HG03460 (cell line): ENCODE results near the gene BAHD1.

Experiments
- ATAC-seq: cut with Tn5 transposase; IDR thresholded peaks from one replicate; pipeline ENCODE4 v1.9.1; 2021; ENCODE audit not compliant: unreplicated experiment

BAHD1 gene

DNA sequence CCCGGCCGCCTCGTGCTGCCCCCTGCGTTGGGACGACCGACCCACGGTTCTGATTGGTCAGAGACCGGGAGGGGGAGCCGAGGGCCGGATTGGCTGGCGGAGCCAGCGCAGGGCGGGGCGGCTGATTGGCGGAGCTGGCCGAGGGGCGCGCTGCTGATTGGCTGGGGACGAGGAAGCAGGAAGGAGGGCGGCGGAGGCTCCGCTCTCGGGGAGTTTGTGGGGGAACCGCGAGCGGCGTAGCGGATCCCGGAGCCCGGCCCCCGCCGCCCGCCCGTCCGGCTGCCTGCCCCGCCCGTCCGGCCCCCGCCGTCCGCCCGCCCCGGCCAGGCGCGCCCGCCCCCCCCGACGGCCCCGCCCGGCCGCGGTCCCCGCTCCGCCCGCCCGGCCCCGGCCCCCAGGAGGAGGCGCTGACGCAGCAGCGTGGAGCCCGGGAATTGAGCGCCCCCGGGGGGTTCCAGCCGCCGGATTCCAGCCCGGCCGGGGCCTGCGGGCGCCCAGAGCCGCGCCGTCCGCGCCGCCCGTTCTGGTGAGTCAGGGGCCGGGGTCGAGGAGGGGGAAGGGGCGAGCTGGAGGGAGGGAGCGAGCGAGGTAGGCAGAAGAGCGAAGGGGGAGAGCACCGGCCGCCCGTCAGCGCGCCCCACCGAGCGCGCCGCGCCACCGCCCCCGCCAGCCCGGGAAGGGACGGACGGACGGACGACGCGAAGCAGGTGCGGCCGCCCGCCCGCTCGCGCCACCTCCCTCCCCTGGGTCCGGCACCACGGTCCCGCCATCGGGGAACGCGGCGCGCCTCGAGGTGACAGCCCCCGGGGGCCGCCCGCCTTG, at the start of gene BAHD1:
Gene BAHD1 (plus strand): TSS at position 211 of the 822 bp plus-strand sequence. CDS start 17,512 bp downstream, outside the sequence.
- peak; percentile 83 for ATAC-seq

DNA sequence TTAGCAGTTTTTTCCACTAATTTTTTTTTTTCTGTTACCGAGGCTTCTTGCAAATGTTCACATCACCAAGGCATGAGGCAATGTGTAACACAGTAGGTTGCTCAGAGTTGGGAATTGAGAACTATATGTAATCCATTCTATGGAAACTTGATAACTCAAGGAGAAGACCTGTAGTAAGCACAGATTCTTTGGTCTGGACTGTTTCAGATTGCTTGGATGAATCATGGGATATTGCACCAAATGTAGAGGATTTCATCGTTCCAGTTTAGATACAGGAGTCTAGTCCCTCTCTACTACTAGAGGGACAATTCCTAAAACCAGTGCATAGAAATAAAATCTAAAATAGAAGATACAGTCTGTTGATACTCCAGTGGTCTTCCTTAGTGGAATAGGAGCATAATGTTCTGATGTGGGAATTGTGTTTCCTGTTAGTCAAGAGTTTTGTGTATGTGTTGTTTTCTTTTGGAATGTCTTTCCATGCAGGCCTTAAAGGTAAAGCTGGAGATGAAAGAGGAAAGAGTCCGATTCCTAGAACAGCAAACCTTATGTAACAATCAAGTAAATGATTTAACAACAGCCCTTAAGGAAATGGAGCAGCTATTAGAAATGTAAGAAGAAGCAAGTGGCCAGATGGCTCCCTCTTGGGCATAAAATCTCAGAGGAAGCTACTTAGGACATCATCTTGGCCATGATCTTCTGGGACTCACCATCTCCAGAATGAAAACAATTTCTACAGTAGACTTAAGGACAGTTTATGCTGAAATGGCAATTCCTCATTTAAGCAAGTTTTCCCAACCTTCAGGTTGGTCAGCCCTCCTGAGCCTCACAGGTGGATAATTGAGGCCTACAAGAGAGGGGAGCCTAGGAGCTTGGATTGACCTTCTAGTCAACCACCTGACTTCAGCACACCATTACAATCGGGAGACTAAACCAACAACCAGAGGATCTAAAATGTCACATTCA, 47.5 kb upstream of the BAHD1 start:
- no peak for ATAC-seq

DNA sequence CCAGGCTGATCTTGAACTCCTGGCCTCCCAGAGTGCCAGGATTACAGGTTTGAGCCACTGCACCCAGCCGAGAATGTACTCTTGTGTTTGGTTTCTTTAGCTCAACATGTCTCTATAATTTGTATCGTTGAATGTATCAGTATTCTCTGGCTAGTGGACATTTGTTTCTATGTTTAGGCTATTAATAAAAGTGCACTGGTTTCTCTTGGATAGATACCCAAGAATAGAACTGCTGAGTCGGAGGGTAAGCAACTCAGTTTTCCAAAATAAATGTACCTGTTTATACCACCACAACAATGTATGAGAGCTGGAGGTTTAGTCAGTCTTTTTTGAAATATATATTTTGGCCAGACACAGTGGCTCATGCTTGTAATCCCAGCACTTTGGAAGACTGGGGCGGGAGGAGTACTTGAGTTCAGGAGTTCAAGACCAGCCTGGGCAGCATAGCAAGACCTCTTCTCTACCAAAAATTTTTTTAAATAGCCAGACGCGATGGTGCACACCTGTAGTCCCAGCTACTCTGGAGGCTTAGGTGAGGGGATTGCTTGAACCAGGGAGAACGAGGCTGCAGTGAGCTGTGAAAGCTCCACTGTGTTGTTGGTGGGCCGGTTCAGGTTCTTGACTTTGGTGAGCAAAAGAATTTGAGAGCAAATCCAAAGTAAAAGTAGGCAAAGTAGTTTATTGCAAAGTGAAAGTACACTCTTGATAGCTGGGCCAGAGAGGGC, 42.9 kb upstream of the BAHD1 start:
- no peak for ATAC-seq

DNA sequence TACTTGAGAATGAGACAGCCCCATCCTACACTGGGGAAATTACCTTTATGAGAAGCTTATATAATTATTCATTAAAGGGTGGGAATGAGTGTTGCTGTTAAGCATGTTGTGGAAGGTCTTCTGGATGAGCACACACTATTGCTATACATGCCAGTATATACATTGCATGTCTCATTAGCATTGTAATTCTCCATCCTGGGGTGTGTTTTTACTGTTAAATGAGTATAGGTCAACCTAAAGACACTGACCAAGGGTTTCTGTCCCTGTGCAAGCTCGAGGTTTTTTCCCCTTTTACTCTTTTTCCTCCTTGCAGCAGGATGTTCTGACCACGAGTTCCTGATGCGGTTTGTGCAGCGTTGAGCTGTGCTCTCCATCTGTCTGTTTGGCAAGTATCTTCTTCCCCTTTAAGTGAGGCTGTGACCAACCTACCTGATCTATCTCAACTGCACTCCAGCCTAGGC, 42.3 kb upstream of the BAHD1 start:
- ATAC-seq = peak; percentile 73

DNA sequence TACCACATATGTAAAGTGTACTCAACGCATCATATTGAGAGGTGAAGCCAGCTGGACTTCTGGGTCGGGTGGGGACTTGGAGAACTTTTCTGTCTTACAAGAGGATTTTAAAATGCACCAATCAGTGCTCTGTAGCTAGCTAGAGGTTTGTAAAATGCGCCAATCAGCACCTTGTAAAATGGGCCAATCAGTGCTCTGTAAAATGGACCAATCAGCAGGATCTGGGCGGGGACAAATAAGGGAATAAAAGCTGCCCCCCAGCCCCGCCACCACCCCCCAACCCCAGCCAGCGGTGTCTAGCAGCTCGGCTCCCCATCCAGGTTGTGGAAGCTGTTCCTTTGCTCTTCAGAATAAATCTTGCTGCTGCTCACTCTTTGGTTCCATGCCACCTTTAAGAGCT, 41.4 kb upstream of the BAHD1 start:
- ATAC-seq = no peak

DNA sequence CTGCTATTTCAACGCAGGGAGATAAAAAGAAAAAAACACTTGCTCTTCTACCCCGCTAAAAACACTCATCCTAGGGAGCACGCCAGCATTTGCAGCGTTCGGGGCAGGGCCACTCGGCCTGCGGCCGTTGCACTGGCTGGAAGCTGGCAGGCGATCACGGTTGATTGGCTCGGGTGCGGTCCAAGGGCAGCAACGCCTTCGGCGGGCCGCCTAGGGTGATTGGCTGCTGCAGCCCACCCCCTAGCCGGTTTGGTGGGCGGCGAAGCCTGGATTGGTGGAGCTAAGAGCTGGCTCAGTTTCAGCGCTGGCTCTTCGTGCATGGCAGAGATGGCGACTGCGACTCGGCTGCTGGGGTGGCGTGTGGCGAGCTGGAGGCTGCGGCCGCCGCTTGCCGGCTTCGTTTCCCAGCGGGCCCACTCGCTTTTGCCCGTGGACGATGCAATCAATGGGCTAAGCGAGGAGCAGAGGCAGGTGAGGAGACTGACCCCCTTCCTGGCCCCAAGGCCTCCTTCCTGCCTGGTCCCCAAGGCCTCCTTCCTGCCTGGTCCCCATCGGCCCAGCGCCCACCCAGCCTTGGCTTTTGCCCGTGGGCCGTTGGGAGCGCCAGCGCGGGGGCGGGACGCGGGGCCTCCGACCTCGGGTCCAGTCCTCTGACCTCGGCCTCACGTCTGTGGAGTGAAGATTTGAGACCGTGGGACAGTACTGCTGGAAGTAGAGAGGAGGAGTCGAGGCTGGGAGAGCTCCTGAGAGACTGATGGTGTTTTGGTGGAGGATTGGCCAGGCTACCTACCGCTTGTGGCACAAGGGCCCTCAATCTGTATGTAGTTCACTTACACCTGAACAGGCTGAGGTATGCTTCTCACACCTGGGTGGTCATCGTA, 35.0 kb upstream of the BAHD1 start, which contains the start of gene IVD:
Gene IVD (plus strand): TSS at position 295 of the 881 bp plus-strand sequence. CDS start 33 bp downstream, at position 328.
- ATAC-seq = peak; percentile 92

DNA sequence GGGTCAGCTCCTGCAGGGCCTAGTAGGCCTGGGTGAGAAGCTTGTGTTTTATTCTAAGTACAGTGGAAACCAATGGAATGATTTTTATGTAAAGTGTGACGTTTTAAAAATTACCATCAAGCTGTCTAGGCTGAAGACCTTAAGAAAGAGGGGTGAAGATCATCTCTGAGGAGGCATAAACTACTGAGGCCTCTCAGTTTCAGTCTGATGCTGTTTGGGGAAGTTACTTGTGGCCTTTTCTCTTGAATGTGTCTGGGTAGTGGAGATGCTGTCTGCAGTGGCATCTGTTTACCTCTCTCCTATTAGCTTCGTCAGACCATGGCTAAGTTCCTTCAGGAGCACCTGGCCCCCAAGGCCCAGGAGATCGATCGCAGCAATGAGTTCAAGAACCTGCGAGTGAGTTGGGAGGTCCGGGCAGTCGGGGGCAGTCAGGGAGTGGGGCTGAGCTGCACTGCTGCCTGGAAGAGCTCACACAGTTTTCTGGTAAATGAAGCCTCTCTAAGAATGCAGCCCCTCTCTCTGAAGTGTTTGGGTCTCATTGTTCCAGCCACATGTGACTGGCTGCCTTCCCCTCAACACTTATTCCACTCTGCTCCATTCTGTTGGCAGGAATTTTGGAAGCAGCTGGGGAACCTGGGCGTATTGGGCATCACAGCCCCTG, 33.3 kb upstream of the BAHD1 start:
- no peak for ATAC-seq

DNA sequence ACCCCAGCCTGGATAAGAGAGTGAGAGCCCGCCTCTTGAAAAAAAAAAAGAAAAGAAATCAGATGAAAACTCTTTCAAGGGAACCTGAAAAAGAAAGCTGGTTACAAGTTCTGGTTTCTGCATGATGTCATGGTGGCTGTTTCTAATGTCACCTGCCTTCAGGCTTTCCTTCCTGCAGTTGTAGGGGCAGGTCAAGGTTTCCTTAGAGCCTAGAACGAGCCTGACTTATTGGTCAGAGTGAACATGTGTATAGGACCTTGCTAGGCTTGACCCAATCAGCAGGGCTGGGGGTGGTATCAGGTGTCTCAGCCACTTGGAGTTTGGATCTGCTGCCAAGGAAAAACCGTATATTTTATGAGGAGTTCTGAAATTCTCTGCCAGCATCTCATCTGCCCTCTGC, 31.4 kb upstream of the BAHD1 start:
- no peak for ATAC-seq

DNA sequence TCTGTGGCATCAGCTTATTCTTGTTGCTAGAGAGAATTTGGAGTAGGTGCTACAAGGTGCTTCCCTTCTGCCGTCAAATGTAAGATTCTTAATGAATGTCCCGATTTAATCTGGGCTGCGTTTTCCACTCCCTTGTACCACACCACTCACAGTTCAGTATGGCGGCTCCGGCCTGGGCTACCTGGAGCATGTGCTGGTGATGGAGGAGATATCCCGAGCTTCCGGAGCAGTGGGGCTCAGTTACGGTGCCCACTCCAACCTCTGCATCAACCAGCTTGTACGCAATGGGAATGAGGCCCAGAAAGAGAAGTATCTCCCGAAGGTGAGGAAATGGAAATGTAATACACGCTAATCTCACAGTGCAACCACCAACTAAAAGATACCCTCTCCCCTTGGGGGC, 30.3 kb upstream of the BAHD1 start:
- ATAC-seq = no peak

DNA sequence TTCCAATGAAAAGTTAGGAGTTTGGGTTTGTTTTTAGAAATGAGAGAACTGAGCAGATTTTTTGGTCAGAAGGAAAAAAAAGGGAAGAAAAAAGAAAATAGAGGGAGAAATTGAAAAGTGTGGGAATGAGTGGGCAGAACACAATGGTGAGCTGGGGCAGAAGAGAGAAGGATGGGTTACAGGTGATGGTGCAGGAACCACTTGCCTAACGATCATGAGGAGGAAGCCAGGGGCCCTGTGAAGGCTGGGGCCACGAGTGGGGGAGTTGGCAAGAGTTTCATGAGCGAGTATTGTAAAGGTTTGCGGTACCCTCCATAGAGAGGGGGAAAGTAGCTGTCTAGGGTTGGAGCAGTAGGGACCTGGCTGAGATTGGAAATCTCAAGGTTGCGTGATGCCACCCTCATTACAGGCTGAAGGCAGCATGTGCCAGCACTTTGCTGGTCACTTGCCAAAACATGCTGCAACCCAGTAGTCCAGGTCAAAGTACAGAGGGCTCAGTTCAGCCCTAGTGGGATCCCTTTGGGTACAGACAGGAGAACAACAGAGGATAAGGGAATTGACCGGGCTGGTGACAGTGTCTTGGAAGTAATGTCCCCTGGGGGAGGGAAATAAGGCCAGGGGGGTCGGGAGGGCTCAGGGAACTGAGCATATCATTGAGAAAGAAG, 28.5 kb upstream of the BAHD1 start:
- ATAC-seq = no peak

DNA sequence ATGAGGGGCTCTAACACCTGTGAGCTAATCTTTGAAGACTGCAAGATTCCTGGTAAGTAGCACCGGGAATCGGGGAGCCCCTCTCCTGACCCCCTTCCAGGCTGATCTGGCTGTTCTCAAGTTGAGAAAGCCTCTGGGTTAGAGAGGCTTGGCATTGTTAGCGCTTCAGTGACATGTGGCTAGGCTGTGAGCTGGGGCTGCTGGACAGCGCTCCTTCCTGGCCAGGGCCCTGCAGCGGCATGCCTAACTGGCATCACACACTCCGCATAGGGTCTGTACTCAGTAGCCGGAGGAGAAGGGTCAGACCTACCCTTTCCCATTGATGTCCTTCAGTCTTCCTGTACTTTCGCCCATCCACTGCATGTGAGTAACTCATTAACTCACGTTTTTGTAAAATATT, 27.7 kb upstream of the BAHD1 start:
- ATAC-seq = no peak

DNA sequence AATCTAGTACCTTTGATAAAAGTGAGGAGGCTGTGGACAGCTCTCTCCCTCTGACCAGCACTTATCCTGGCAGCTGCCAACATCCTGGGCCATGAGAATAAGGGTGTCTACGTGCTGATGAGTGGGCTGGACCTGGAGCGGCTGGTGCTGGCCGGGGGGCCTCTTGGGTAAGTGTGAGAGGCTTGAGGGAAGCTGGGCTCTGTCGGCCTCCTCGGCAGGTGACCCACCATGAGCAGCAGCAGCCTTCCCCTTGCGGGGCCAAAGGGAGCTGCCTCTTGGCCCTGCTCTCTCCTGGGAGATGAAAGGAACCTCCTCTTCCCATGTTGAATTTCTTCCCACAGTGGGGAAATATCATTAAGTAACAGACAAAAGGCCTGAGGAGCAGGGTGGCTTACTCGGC, 25.9 kb upstream of the BAHD1 start:
- no peak for ATAC-seq

DNA sequence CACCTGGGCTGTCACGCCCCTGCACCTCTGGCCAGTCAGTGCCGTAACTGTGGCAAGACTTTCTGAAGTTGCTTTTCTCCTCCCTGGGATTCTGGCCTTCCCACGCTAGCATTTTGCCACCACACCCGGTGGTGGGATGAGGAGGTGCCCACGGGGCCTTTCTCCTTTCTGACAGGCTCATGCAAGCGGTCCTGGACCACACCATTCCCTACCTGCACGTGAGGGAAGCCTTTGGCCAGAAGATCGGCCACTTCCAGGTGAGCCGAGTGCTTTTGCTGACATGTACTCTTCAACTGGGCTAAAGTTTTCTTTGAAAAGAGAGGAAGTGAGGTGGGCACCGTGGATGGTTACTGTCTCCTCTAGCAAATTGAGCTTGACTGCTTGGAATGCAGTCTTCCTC, 25.5 kb upstream of the BAHD1 start:
- ATAC-seq = no peak

DNA sequence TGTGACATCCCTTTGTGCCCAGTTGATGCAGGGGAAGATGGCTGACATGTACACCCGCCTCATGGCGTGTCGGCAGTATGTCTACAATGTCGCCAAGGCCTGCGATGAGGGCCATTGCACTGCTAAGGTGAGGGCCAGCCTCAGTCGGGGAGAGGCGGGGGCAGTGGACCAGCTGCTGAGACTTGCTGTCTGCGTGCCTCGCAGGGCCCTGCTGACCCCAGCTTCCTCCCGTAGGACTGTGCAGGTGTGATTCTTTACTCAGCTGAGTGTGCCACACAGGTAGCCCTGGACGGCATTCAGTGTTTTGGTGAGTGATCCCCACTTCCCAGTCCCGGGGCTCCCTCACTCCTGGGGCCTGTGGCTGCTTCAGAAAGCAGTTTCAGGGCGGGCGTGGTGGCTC, 24.7 kb upstream of the BAHD1 start:
- ATAC-seq = no peak

DNA sequence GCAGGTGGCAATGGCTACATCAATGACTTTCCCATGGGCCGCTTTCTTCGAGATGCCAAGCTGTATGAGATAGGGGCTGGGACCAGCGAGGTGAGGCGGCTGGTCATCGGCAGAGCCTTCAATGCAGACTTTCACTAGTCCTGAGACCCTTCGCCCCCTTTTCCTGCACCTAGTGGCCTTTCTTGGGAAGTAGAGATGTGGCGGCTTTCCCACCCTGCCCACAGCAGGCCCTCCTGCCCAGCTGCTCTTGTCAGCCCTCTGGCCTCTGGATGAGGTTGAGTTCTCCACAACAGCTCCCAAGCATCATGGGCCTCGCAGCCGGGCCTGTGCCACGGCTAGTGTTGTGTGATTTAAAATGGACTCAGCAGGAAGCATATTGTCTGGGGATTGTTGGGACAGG, 22.6 kb upstream of the BAHD1 start:
- ATAC-seq = no peak

DNA sequence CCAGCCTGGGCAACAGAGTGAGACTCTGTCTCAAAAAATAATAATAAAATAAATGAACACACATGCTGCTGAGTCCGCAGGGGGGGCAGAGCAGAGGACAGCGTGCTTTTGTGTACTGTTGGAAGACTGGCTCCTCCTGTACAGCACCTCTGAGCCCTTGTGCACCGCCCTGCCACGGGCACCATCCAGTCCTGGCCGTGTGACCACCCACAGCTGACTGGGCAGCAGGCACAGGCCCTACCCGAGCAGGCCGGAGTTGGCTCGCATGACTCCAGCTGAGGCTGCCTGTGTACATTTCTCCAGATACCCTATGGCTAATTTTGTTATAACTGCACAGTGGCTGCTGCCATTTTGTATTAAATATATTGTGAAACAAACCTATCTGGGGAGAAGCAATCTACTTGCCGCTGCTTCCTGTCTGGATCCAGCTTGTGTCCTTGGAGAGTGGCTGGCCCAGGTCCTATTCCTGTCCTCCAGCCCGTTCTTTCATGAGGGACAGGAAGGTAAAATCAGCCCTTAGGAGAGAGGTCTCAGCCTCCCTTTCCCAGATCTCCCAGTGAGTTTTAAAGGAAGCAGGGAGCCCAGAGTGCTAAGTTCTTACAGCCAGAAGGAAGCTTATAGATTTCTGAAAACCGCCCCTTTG, 20.6 kb upstream of the BAHD1 start:
- ATAC-seq = no peak

DNA sequence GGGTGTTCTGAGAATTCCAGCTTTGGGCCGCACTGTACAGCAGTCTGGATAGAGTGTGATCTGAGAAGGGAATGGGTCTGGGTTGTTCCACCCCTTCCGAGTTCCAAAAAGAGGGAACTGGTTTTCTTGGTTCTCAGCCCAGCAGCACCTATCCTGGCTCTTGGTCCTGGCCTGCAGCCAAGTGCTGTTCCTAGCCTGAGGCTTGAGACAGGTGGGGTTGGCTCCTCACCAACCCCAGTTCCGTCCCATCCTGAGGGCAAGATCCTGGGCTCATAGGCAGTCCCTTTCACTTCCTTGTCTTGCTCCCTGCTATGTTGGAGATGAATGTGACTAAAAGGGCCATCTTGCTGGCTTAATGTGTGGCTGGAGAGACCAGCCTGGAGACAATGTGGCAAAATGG, 20.0 kb upstream of the BAHD1 start:
- ATAC-seq = no peak
